ENCODE measurements around the gene IFT52.
"Not testable (repeated sequence)": the region's sequence is repeated elsewhere in the genome, so short reads cannot be mapped to it uniquely, and the experiment has no call there.

IFT52 gene

GRCh38 chr20:43567477-43567876 is 23.3 kb upstream of the IFT52 start:
- DNase-seq, result no peak

- no peak for DNase-seq
These were observed 22.0 kb upstream of the IFT52 start for GRCh38 chr20:43568706-43569105.

GRCh38 chr20:43569282-43569681 is 21.5 kb upstream of the IFT52 start:
- no peak for DNase-seq

GRCh38 chr20:43570496-43570895 is 20.2 kb upstream of the IFT52 start:
- DNase-seq, result no peak

- DNase-seq, result no peak
These were observed 19.4 kb upstream of the IFT52 start for GRCh38 chr20:43571310-43571709.

- no peak for DNase-seq
These were observed 19.0 kb upstream of the IFT52 start for GRCh38 chr20:43571771-43572170.

GRCh38 chr20:43572891-43573290 is 17.8 kb upstream of the IFT52 start:
- no peak for DNase-seq

- no peak for DNase-seq
These were observed 14.6 kb upstream of the IFT52 start for GRCh38 chr20:43576108-43576507.

- DNase-seq, result no peak
These were observed 10.6 kb upstream of the IFT52 start for GRCh38 chr20:43579861-43580793.

- DNase-seq, result no peak
These were observed 7.4 kb upstream of the IFT52 start for GRCh38 chr20:43583133-43583864.

- peak; percentile 97 for DNase-seq
These were observed 6.7 kb upstream of the IFT52 start for GRCh38 chr20:43583982-43584432.

GRCh38 chr20:43584448-43585136 is 6.1 kb upstream of the IFT52 start:
- DNase-seq, result peak; percentile 74

- DNase-seq, result no peak
These were observed 4.1 kb upstream of the IFT52 start for GRCh38 chr20:43586641-43587040.

GRCh38 chr20:43588526-43588925 is 2.2 kb upstream of the IFT52 start:
- DNase-seq, result not testable (repeated sequence)

- no peak for DNase-seq
These were observed 723 bp upstream of the IFT52 start for GRCh38 chr20:43590036-43590391.

GRCh38 chr20:43601960-43602359 is 11.2 kb downstream of the IFT52 start:
- DNase-seq, result not testable (repeated sequence)

GRCh38 chr20:43603124-43603523 is 12.4 kb downstream of the IFT52 start:
- no peak for DNase-seq

- DNase-seq, result no peak
These were observed 15.0 kb downstream of the IFT52 start for GRCh38 chr20:43605715-43606114.

- DNase-seq, result not testable (repeated sequence)
These were observed 16.5 kb downstream of the IFT52 start for GRCh38 chr20:43607278-43607677.

- no peak for DNase-seq
These were observed 40.9 kb downstream of the IFT52 start for GRCh38 chr20:43631598-43631997.

GRCh38 chr20:43636429-43636828 is 45.7 kb downstream of the IFT52 start:
- no peak for DNase-seq

GRCh38 chr20:43642548-43642947 is 51.8 kb downstream of the IFT52 start:
- DNase-seq, result no peak

GRCh38 chr20:43650997-43651525 is 60.3 kb downstream of the IFT52 start:
- no peak for DNase-seq
